Activated CD4-positive, alpha-beta T cell treated with anti-CD3 and anti-CD28 coated beads, Interleukin-10, Interleukin-2, amounts not matched to agents 100 ng/mL and 50 ng/mL, durations not matched to agents 16 hours and 8 hours (primary cell): ENCODE data around the gene RPS18.
A peak's percentile ranks its signal among the peaks of the same experiment; 100 is the strongest.

Experiments
- DNase-seq: peaks from one replicate; pipeline ENCODE4 v3.0.0-alpha.2; 2020

The RPS18 gene

GRCh38 chr6:33292996-33293682 lies 21.3 kb downstream of the RPS18 start:
- no peak for DNase-seq

DNA sequence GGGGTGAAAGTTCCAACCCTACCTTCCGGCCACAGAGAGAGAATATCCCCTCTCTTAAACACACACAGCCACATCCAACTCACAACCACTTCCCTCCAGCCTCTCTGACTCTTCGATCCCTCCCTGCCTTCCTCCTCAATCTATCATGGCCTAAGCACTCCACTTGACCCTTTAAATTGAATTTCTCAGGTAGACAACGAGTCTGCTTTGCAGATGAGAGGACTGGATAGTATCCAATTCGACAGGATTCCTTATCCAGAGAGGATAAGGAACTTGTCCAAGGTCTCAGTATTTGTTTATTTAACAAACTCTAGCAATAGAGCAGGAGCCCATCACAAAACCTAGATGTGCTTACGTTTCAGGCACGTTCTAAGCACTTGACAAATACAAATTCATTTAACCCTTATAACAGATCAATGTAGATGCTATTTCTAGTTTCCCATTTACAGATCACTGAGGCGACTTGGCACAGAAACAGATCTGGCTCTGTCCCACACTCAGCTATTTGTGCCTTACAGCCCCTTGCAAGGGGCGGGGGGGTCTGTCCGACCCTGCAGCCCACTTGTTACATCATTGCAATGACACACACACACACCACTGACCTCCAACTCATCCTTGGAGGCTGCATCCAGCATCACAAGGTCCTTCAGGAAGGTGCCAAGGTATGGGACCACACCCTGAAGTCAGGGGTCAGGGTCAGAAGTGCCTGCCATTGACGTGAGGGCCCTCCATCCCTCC lies 22.4 kb downstream of the RPS18 start:
- no peak for DNase-seq

- DNase-seq = no peak
These were observed 23.9 kb downstream of the RPS18 start for GRCh38 chr6:33295621-33296369.

GRCh38 chr6:33296797-33297405 lies 25.0 kb downstream of the RPS18 start:
- DNase-seq = no peak

GRCh38 chr6:33297406-33297955 lies 25.6 kb downstream of the RPS18 start:
- DNase-seq = no peak

DNA sequence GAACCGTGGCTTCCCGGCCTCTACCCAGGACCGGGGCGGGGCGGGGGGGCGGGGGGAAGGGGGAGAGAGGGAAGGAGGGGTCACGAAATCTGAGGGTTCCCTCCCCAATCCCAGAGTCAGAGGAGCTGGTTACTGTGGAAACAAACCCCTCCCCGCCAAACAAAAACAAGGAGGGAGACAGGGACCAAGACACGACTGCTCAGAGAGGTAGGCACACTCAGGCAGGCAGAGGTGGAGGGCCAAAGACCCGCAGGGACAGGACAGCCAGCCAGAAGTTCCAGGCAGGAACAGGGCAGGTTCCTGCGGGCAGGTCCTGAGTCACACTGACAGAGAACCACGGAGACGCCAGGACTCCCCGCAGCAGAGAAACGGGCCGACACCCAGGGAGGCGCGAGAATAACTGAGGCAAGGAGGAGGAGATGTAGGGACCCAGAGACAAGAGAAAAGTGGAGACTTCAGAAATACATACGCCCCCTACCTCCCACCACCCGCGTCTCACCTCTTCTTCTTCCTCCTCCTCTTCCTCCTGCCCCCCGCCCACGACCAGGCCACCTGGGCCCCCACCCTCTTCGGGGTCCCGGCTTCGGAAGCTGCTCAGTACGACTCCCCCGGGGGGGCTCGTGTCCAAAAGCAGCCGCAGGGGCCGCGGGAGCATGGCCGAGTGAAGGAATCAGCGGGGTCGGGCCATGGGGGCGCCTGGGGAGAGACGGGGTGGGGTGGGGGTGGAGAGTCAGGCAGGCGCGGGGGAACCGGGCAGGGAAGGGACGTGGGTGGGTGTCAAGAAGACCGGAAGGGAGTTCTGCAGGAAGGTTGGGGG lies 26.3 kb downstream of the RPS18 start:
- peak; percentile 78 for DNase-seq

DNA sequence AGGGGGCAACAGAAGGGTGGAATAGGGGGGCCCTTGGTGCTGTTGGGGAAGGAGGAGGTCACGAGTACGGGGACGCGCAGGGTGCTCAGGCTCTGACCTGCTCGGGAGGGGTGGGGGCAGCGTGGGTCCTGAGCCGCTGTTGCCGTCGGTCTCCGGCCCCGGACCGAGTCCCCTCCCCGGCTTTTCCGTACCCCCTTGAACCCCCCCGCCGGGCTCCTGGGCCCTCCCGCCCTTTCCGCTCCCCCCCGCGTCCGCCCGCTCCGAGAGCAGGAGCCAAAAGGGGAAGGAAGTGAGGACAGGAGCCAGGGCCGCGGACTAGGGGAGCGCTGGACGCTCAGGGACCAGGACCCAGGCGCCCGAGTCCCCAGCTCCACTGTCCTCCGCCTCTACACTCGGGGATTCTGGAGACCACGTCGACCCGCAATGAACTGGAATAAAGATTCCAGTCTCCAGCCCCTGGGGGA lies 26.9 kb downstream of the RPS18 start, which contains the start of gene RGL2:
Gene RGL2 (minus strand): TSS at position 170 of the 464 bp plus-strand sequence. CDS start 332 bp downstream, outside the sequence.
- peak; percentile 68 for DNase-seq

- peak; percentile 96 for DNase-seq
These were observed 27.5 kb downstream of the RPS18 start for GRCh38 chr6:33299237-33299944.

DNA sequence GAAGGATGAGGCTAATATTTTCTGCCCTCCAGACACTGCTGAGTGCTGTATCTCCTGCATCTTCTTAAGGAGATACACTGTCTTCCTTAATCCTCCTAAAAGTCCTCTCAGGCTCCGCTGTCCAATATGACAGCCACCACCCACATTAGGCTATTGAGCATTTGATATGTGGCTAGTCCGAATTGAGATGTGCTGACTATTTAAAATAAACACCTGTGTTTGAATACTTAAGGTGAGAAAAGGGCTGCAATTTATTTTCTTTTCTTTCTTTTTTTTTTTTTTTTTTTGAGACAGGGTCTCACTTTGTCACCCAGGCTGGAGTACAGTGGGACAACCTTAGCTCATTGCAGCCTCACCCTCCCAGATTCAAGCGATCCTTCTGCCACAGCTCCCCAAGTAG lies 30.0 kb downstream of the RPS18 start:
- DNase-seq = no peak

- DNase-seq = no peak
These were observed 32.3 kb downstream of the RPS18 start for GRCh38 chr6:33304216-33304615.

DNA sequence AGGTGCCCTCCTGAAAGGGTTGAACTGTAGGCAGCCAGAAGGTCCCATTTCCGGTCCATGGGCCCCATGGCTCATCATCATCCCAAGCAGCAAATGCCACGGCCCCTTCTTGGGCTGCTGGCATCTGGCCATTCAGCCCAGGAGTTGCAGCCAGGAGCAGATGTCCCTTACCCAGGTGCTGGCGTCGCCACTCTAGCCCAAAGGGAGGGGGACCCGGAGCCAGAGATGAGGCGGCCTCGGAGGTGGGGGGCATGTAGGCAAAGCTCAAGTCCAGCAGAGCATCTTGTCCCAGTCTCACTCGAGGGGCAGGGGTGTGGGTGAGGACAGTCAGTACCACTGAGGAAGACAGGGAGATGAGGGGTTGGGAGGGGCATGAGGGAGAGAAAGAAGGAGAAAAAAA lies 33.2 kb downstream of the RPS18 start:
- DNase-seq = no peak

- no peak for DNase-seq
These were observed 34.5 kb downstream of the RPS18 start for GRCh38 chr6:33306356-33306755.

GRCh38 chr6:33312361-33313104 lies 40.7 kb downstream of the RPS18 start:
- DNase-seq = peak; percentile 85

GRCh38 chr6:33313105-33313708 lies 41.3 kb downstream of the RPS18 start:
- peak; percentile 41 for DNase-seq

DNA sequence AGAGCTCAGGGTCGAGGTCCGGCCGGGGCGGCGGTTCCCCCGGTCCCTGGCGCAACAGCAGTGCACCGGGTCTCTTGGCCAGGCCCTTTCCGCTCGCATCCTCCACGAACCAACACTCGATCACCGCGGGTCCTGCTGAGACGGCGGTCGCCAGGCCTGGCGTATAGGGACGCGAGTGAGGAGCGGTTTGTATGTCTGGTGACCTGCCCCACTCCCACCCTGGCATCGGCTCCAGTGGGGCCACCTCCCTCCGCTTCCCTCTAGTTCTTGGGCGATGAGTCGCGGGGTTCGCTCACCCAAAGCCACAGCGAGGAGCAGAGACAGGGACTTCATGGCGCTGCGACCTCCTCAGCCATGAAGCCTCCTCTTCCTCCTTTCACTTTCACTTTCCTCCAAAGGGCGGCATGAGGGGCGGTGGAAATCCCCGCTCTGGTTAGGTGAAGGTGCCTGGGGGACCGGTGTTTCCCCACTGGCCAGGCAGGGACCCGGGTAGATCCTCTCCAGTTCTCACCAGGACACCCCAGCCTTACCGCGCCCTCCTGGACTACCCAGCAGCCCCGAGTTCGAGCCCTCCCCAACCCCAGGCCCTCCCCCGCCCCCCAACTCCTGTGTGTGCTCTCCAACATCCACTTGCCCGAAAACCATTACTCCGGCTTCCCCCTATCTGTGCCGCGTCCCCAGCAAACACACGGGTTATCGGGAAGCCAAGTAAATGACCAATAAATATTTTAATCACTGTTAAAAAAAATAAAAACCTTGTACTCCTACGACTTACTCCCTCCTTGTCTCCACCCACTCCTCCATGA lies 42.0 kb downstream of the RPS18 start, which contains the start of gene TAPBP:
Gene TAPBP (minus strand): TSS at position 370 of the 806 bp plus-strand sequence. CDS start 37 bp downstream, at position 333.
- DNase-seq = peak; percentile 92

DNA sequence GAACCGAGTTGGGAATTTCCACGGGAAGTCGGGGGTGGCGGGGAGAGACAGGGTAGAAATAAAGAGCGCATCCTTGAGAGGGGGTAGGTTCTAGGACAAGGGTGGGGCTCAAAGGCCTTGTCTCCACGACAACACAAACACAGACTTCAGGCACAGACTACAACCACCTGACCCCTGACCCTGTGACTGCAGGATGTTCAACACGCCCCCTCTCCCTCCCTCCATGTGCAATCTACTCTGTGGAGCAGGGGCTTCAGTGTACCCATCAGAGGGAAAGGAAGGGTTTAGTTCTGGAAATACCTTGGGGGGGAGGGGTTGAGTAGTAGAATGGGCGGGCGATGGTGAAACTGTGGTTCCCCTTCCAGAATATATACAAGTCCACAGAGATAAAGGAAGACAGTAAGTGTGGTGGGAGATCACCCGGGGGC lies 42.7 kb downstream of the RPS18 start:
- DNase-seq = peak; percentile 73

DNA sequence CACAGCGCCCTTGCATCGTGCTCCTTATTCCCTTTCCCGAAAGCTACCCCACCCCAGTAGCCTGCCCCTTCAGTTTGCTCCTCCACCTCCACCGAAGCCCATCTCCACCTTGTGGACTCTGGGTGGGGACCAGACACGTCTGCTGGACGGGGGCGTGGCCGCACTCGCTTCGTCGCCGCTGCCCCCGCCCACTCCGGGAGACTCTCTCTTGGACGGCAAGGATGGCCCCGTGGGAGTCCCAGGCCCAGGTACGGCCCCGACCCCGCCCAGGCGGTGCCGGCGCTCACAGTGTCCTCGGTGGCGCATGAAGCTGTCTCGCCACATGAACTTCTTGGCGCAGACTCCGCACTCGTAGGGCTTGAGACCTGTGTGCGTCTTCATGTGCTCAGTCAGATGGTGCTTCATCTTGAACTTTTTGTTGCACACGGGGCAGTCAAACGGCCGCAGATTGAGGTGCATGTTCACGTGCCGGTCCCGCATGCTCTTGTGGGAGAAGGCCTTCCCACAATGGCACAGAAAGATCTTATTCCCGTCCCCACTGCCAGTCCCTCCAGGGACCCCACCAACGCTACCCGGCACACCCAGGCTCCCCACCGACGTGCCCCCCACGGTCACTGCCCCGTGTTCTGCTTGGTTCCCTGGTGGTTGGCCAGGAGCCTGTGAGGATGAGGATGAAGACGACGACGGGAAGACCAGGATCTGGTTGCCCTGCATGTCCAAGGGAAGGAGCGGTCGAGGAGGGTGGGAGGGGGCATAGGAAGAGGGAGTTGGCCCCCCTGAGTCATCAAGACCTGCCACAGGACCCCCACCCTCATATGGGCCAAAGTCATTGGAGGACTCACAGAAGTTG lies 43.3 kb downstream of the RPS18 start:
- no peak for DNase-seq
